Astrocyte (in vitro differentiated cells and primary cell): ENCODE results near the gene CYB5R4. TPM values are rescaled to one million over a fixed set of nuclear protein-coding genes. Genes with fewer than 3 reads are reported as not detected.

ENCODE experiments used
- DNase-seq: peaks from one replicate; pipeline ENCODE4 v3.0.0-alpha.2; 2010; ENCODE audit warnings: low read depth
- FAIRE-seq: peaks from 2 replicates; lab custom pipeline; 2011; peaks lifted over from hg19 to GRCh38; lab: Jason Lieb, UNC
- H2AFZ ChIP-seq: 2 replicates; pipeline ENCODE4 v1.6.0; 2012; ENCODE audit warnings: low read depth, low read length, inconsistent platforms
- H3K27ac ChIP-seq: 2 replicates; pipeline ENCODE4 v1.5.1; 2011; ENCODE audit warnings: low read depth, low read length, inconsistent platforms
- H3K27me3 ChIP-seq: 2 replicates; pipeline ENCODE4 v1.6.0; 2011; ENCODE audit warnings: low read length, inconsistent platforms; ENCODE audit not compliant: insufficient read depth
- H3K36me3 ChIP-seq: 2 replicates; pipeline ENCODE4 v1.5.1; 2011; ENCODE audit warnings: low read length, inconsistent platforms; ENCODE audit not compliant: insufficient read depth
- H3K4me1 ChIP-seq: 2 replicates; pipeline ENCODE4 v1.5.1; 2011; ENCODE audit warnings: low read length, inconsistent platforms; ENCODE audit not compliant: insufficient read depth
- H3K4me2 ChIP-seq: 2 replicates; pipeline ENCODE4 v1.6.0; 2012; ENCODE audit warnings: low read length, inconsistent platforms
- H3K4me3 ChIP-seq: 2 replicates; pipeline ENCODE4 v1.5.1; 2011; ENCODE audit warnings: low read depth, mild to moderate bottlenecking, low read length, inconsistent platforms; ENCODE audit not compliant: insufficient read depth
- H3K79me2 ChIP-seq: 2 replicates; pipeline ENCODE4 v1.6.0; 2012; ENCODE audit warnings: mild to moderate bottlenecking, low read length, inconsistent platforms; ENCODE audit not compliant: insufficient read depth
- H3K9ac ChIP-seq: 2 replicates; pipeline ENCODE4 v1.6.0; 2012; ENCODE audit warnings: mild to moderate bottlenecking, low read length, inconsistent platforms
- H3K9me3 ChIP-seq: 2 replicates; pipeline ENCODE4 v1.5.1; 2012; ENCODE audit warnings: low read depth, mild to moderate bottlenecking, low read length, inconsistent platforms; ENCODE audit not compliant: insufficient read depth
- H4K20me1 ChIP-seq: 2 replicates; pipeline ENCODE4 v1.6.0; 2012; ENCODE audit warnings: low read length, inconsistent platforms; ENCODE audit not compliant: insufficient read depth
- H3K27ac Mint-ChIP-seq: one replicate; pipeline ENCODE4 v1.8.0; 2021; ENCODE audit warnings: mild to moderate bottlenecking, mixed read lengths; ENCODE audit not compliant: unreplicated experiment
- H3K27me3 Mint-ChIP-seq: one replicate; pipeline ENCODE4 v1.8.0; 2021; ENCODE audit warnings: low read depth, mixed read lengths; ENCODE audit not compliant: unreplicated experiment
- H3K36me3 Mint-ChIP-seq: one replicate; pipeline ENCODE4 v1.8.0; 2021; ENCODE audit warnings: low read depth, mixed read lengths; ENCODE audit not compliant: unreplicated experiment
- H3K4me1 Mint-ChIP-seq: one replicate; pipeline ENCODE4 v1.8.0; 2021; ENCODE audit warnings: low read depth, mixed read lengths; ENCODE audit not compliant: unreplicated experiment
- H3K4me3 Mint-ChIP-seq: one replicate; pipeline ENCODE4 v1.8.0; 2021; ENCODE audit warnings: mild to moderate bottlenecking, moderate library complexity, mixed read lengths; ENCODE audit not compliant: unreplicated experiment
- H3K9me3 Mint-ChIP-seq: one replicate; pipeline ENCODE4 v1.8.0; 2021; ENCODE audit warnings: mild to moderate bottlenecking, mixed read lengths; ENCODE audit not compliant: unreplicated experiment
- CTCF ChIP-seq: IDR thresholded peaks from 2 replicates; pipeline ENCODE4 v1.5.1; 2011; ENCODE audit warnings: low read depth, mild to moderate bottlenecking, inconsistent platforms, low read length, moderate library complexity; ENCODE audit not compliant: insufficient read depth
- EZH2 ChIP-seq: IDR thresholded peaks from 2 replicates; pipeline ENCODE4 v1.6.1; 2012; ENCODE audit warnings: mild to moderate bottlenecking, low read length, inconsistent platforms; ENCODE audit not compliant: insufficient read depth
- total RNA-seq: library from RNA; stranded (reverse); gene quantifications from 2 replicates; pipeline ENCODE4 v1.2.1, GENCODE V29; 2021

The CYB5R4 gene
- total RNA-seq, 1 donor from 2014 or later: 14.0 TPM

- Mint-ChIP-seq H3K36me3 (no peaks in the 10 kb centered on the region), H3K4me1 (peaks cover 8% of the 10 kb centered on the region), H3K27me3 (no peaks in the 10 kb centered on the region), H3K4me3 (no peak overlapping the region), H3K9me3 (peaks cover 3% of the 10 kb centered on the region), H3K27ac (no peak overlapping the region)
- peaks cover 2% of the 10 kb centered on the region for H3K9me3 ChIP-seq
- no peak overlapping the region for H2AFZ ChIP-seq
- TF ChIP-seq CTCF (no peak), EZH2 (no peak)
- no peak overlapping the region for H3K9ac ChIP-seq
- no peaks in the 10 kb centered on the region for H3K4me1 ChIP-seq
- DNase-seq (no peak), FAIRE-seq (no peak)
- no peaks in the 10 kb centered on the region for H4K20me1 ChIP-seq
- no peak overlapping the region for H3K27ac ChIP-seq
- H3K36me3 ChIP-seq: no peaks in the 10 kb centered on the region
- no peak overlapping the region for H3K4me3 ChIP-seq
- no peak overlapping the region for H3K4me2 ChIP-seq
- no peaks in the 10 kb centered on the region for H3K79me2 ChIP-seq
- no peaks in the 10 kb centered on the region for H3K27me3 ChIP-seq
Measured at GRCh38 chr6:83844170-83844569, 15.3 kb upstream of the CYB5R4 start.

- Mint-ChIP-seq H3K4me1 (peaks cover 8% of the 10 kb centered on the region), H3K27me3 (peaks cover 7% of the 10 kb centered on the region)
- H2AFZ ChIP-seq: no peak overlapping the region
Measured at GRCh38 chr6:83846291-83846690, 13.2 kb upstream of the CYB5R4 start.

More at GRCh38 chr6:83846291-83846690, 13.2 kb upstream of the CYB5R4 start:
- Mint-ChIP-seq H3K36me3 (no peaks in the 10 kb centered on the region), H3K27ac (no peak overlapping the region), H3K4me3 (no peak overlapping the region), H3K9me3 (no peaks in the 10 kb centered on the region)
- no peak overlapping the region for H3K9ac ChIP-seq
- FAIRE-seq (no peak), DNase-seq (no peak)
- H3K36me3 ChIP-seq: no peaks in the 10 kb centered on the region
- no peaks in the 10 kb centered on the region for H4K20me1 ChIP-seq
- H3K4me3 ChIP-seq: no peak overlapping the region
- H3K9me3 ChIP-seq: peaks cover under 1% of the 10 kb centered on the region
- no peak overlapping the region for H3K27ac ChIP-seq
- TF ChIP-seq CTCF: no peak
- no peak for TF ChIP-seq EZH2
- no peaks in the 10 kb centered on the region for H3K79me2 ChIP-seq
- no peaks in the 10 kb centered on the region for H3K4me1 ChIP-seq
- no peaks in the 10 kb centered on the region for H3K27me3 ChIP-seq
- H3K4me2 ChIP-seq: no peak overlapping the region
